ENCODE results near the gene NELL1. TPM values are rescaled to one million over a fixed set of nuclear protein-coding genes. Genes with fewer than 3 reads are reported as not detected.

NELL1 gene
- polyA plus RNA-seq, 1 of the 3 experiments (the other 2 are of a cell fraction): not detected

- no peak overlapping the region for H3K4me3 ChIP-seq (ENCODE audit: low read depth in 2 of 2, low read length in 1 of 2)
- no peak overlapping the region for H3K4me2 ChIP-seq
- ChIA-PET POLR2A (no interaction called here), CTCF (no interaction called here)
- H3K9me2 ChIP-seq: no peaks in the 10 kb centered on the region
- no peaks in the 10 kb centered on the region for H3F3A ChIP-seq (replicated peaks; ENCODE audit: insufficient read depth)
- H3K9me3 ChIP-seq: peaks cover under 1% of the 10 kb centered on the region; the same call in 1 of the 2 replicates
- TF ChIP-seq SMC3 (IDR thresholded peaks at IDR 0.05; ENCODE audit: low read depth, low read length) (no peak), FOXJ3 (CRISPR knock-in tag; IDR thresholded peaks at IDR 0.05) (no peak), CTCF (IDR thresholded peaks at IDR 0.05) (no peak)
- no peaks in the 10 kb centered on the region for H4K20me1 ChIP-seq (ENCODE audit: insufficient read depth)
- no peak overlapping the region for H3K27ac ChIP-seq (ENCODE audit: low read depth in 2 of 2, low read length in 1 of 2)
- 0% methylated on average over 1 of the region's 8 CpGs for WGBS (ENCODE audit: low lambda C conversion rate)
- no peaks in the 10 kb centered on the region for H3K79me2 ChIP-seq (ENCODE audit: insufficient read depth)
- H2AFZ ChIP-seq (ENCODE audit: low read depth): no peak overlapping the region
- no peaks in the 10 kb centered on the region for H3K4me1 ChIP-seq (ENCODE audit: control insufficient read depth in 1 of 2, insufficient read depth in 2 of 2, low read depth in 1 of 2, low read length in 1 of 2)
- H3K9ac ChIP-seq: no peak overlapping the region
- no peaks in the 10 kb centered on the region for H3K27me3 ChIP-seq (ENCODE audit: insufficient read depth)
- H3K36me3 ChIP-seq (replicated peaks in 1 of 2; ENCODE audit: control insufficient read depth in 1 of 2, insufficient read depth in 2 of 2, low read length in 1 of 2): no peaks in the 10 kb centered on the region
- no peak for DNase-seq
Measured at GRCh38 chr11:21205205-21205604, 535.8 kb downstream of the NELL1 start.

- Histone ChIP-seq H3K36me3 (replicated peaks in 1 of 2; ENCODE audit: control insufficient read depth in 1 of 2, insufficient read depth in 2 of 2, low read length in 1 of 2) (no peaks in the 10 kb centered on the region), H3K27me3 (ENCODE audit: insufficient read depth) (no peaks in the 10 kb centered on the region), H3K27ac (ENCODE audit: low read depth in 2 of 2, low read length in 1 of 2) (no peak overlapping the region), H4K20me1 (ENCODE audit: insufficient read depth) (no peaks in the 10 kb centered on the region), H3K4me3 (ENCODE audit: low read depth in 2 of 2, low read length in 1 of 2) (no peak overlapping the region), H3K79me2 (ENCODE audit: insufficient read depth) (no peaks in the 10 kb centered on the region), H3K4me2 (no peak overlapping the region), H2AFZ (ENCODE audit: low read depth) (no peak overlapping the region), H3K4me1 (ENCODE audit: control insufficient read depth in 1 of 2, insufficient read depth in 2 of 2, low read depth in 1 of 2, low read length in 1 of 2) (no peaks in the 10 kb centered on the region), H3K9me2 (no peaks in the 10 kb centered on the region), H3K9me3 (peaks cover 3% of the 10 kb centered on the region; the same call in 1 of the 2 replicates), H3K9ac (no peak overlapping the region), H3F3A (replicated peaks; ENCODE audit: insufficient read depth) (no peaks in the 10 kb centered on the region)
- 57% methylated on average over 3 of the region's 3 CpGs for WGBS (ENCODE audit: low lambda C conversion rate)
- no peak for DNase-seq
- ChIA-PET POLR2A (no interaction called here), CTCF (no interaction called here)
- TF ChIP-seq RCOR1 (IDR thresholded peaks at IDR 0.05; ENCODE audit: low read length) (no peak), NFIC (IDR thresholded peaks at IDR 0.05; ENCODE audit: borderline replicate concordance) (no peak), USF2 (IDR thresholded peaks at IDR 0.05; ENCODE audit: borderline replicate concordance, low read depth, low read length) (no peak), REST (IDR thresholded peaks at IDR 0.05; ENCODE audit: low read depth, low read length) (no peak), JUND (IDR thresholded peaks at IDR 0.05) (no peak), TCF12 (IDR thresholded peaks at IDR 0.05) (no peak), SIN3A (IDR thresholded peaks at IDR 0.05; ENCODE audit: borderline replicate concordance, low read depth, low read length) (no peak), YY1 (IDR thresholded peaks at IDR 0.05; ENCODE audit: low read depth) (no peak), IRF3 (IDR thresholded peaks at IDR 0.05; ENCODE audit: low read depth, low read length) (no peak), NRF1 (IDR thresholded peaks at IDR 0.05; ENCODE audit: low read depth, low read length) (no peak)
Measured at GRCh38 chr11:21225860-21226259, 556.5 kb downstream of the NELL1 start.
